Immature natural killer cell (primary cell): ENCODE results near the gene TNRC6A. TPM values are rescaled to one million over a fixed set of nuclear protein-coding genes. Genes with fewer than 3 reads are reported as not detected.
A peak's percentile ranks its signal among the peaks of the same experiment; 100 is the strongest.
"Not testable (repeated sequence)": the region's sequence is repeated elsewhere in the genome, so short reads cannot be mapped to it uniquely, and the experiment has no call there.

Experiments
- DNase-seq, 3 donors: peaks; one replicate each; pipeline ENCODE4 v3.0.0; 2022; ENCODE audit warnings: mixed read lengths in 1 of 3
- H3K27ac Mint-ChIP-seq, 6 donors: one replicate each; pipeline ENCODE4 v1.8.0; 2020; ENCODE audit warnings: mixed read lengths in 6 of 6, mild to moderate bottlenecking in 5 of 6, inconsistent platforms in 4 of 6, moderate library complexity in 3 of 6
- H3K27me3 Mint-ChIP-seq, 3 donors: one replicate each; pipeline ENCODE4 v1.8.0; 2020 to 2021; ENCODE audit warnings: low read depth in 3 of 3, mild to moderate bottlenecking in 3 of 3, mixed read lengths in 3 of 3, moderate library complexity in 3 of 3, inconsistent platforms in 1 of 3
- H3K36me3 Mint-ChIP-seq, 3 donors: one replicate each; pipeline ENCODE4 v1.8.0; 2020; ENCODE audit warnings: mixed read lengths in 3 of 3, inconsistent platforms in 2 of 3, mild to moderate bottlenecking in 2 of 3
- H3K4me1 Mint-ChIP-seq, 2 donors: one replicate each; pipeline ENCODE4 v1.8.0; 2020; ENCODE audit warnings: inconsistent platforms in 2 of 2, mild to moderate bottlenecking in 2 of 2, mixed read lengths in 2 of 2, moderate library complexity in 1 of 2
- H3K4me3 Mint-ChIP-seq, 5 donors: one replicate each; pipeline ENCODE4 v1.8.0; 2020; ENCODE audit warnings: mild to moderate bottlenecking in 5 of 5, mixed read lengths in 5 of 5, inconsistent platforms in 3 of 5, moderate library complexity in 3 of 5
- H3K9me3 Mint-ChIP-seq, 6 donors: one replicate each; pipeline ENCODE4 v1.8.0; 2020; ENCODE audit warnings: mild to moderate bottlenecking in 6 of 6, mixed read lengths in 6 of 6, inconsistent platforms in 4 of 6, moderate library complexity in 3 of 6
- polyA plus RNA-seq, 3 donors: library from polyadenylated mRNA; unstranded; fragments of 300-500 nt; fragmentation: Illumina TruSeq; gene quantifications; one replicate each; pipeline ENCODE4 v1.2.3, GENCODE V29; 2021

Gene TNRC6A
- polyA plus RNA-seq, 3 donors from 2014 or later, result 3.6 to 10.1 (median 3.9) TPM

GRCh38 chr16:24838554-24839266 is 109.3 kb downstream of the TNRC6A start:
- no peak overlapping the region for H3K27ac Mint-ChIP-seq

GRCh38 chr16:24839347-24839972 is 110.0 kb downstream of the TNRC6A start:
- no peak overlapping the region for H3K4me3 Mint-ChIP-seq
- H3K9me3 Mint-ChIP-seq, result no peaks in the 10 kb centered on the region
- no peaks in the 10 kb centered on the region for H3K4me1 Mint-ChIP-seq
- no peak for DNase-seq
- H3K36me3 Mint-ChIP-seq, result peaks cover 8 to 26% (median 24%) of the 10 kb centered on the region in 3 donors
- H3K27me3 Mint-ChIP-seq, result peaks cover 0 to 3% (median 0%) of the 10 kb centered on the region in 3 donors
- no peak overlapping the region for H3K27ac Mint-ChIP-seq

More at GRCh38 chr16:24838554-24839266, 109.3 kb downstream of the TNRC6A start:
- Mint-ChIP-seq H3K27me3 (peaks cover 0 to 3% (median 0%) of the 10 kb centered on the region in 3 donors), H3K4me3 (no peak overlapping the region), H3K9me3 (no peaks in the 10 kb centered on the region), H3K36me3 (peaks cover 8 to 25% (median 19%) of the 10 kb centered on the region in 3 donors), H3K4me1 (no peaks in the 10 kb centered on the region)
- DNase-seq, result no peak

GRCh38 chr16:24841291-24841690 is 111.8 kb downstream of the TNRC6A start:
- Mint-ChIP-seq H3K27ac (no peak overlapping the region), H3K9me3 (no peaks in the 10 kb centered on the region)
- DNase-seq, result no peak

GRCh38 chr16:24844101-24845030 is 114.9 kb downstream of the TNRC6A start:
- Mint-ChIP-seq H3K4me1 (no peaks in the 10 kb centered on the region), H3K27ac (no peak overlapping the region), H3K27me3 (peaks cover 0 to 3% (median 0%) of the 10 kb centered on the region in 3 donors), H3K4me3 (no peak overlapping the region), H3K9me3 (no peaks in the 10 kb centered on the region), H3K36me3 (peaks cover 7 to 11% (median 8%) of the 10 kb centered on the region in 3 donors)
- no peak for DNase-seq

More at GRCh38 chr16:24841291-24841690, 111.8 kb downstream of the TNRC6A start:
- H3K4me3 Mint-ChIP-seq, result no peak overlapping the region
- H3K36me3 Mint-ChIP-seq, result peaks cover 3 to 17% (median 11%) of the 10 kb centered on the region in 3 donors
- peaks cover 0 to 3% (median 0%) of the 10 kb centered on the region in 3 donors for H3K27me3 Mint-ChIP-seq
- no peaks in the 10 kb centered on the region for H3K4me1 Mint-ChIP-seq

- H3K27ac Mint-ChIP-seq, H3K4me3 Mint-ChIP-seq, DNase-seq, H3K9me3 Mint-ChIP-seq, H3K27me3 Mint-ChIP-seq, H3K4me1 Mint-ChIP-seq: not testable (repeated sequence)
- H3K36me3 Mint-ChIP-seq, result peaks cover 7 to 11% (median 8%) of the 10 kb centered on the region in 3 donors
These were observed 115.5 kb downstream of the TNRC6A start for GRCh38 chr16:24845031-24845365.

GRCh38 chr16:24845726-24846547 is 116.5 kb downstream of the TNRC6A start, which contains the start of gene SLC5A11:
Gene SLC5A11, plus strand, starts transcription at chr16:24845963. Its CDS starts 12,681 bp downstream, at chr16:24858644.
- Mint-ChIP-seq H3K4me3 (no peak within 1 kb of the TSS), H3K36me3 (peaks cover 7 to 11% (median 8%) of the 10 kb centered on the region in 3 donors), H3K27me3 (peaks cover 1 to 3% (median 2%) of the 10 kb centered on the region in 3 donors), H3K9me3 (no peaks in the 10 kb centered on the region), H3K27ac (no peak within 1 kb of the TSS), H3K4me1 (no peaks in the 10 kb centered on the region)
- no peak for DNase-seq

- Mint-ChIP-seq H3K4me1 (no peaks in the 10 kb centered on the region), H3K36me3 (peaks cover 7 to 8% (median 7%) of the 10 kb centered on the region in 3 donors), H3K9me3 (no peaks in the 10 kb centered on the region), H3K4me3 (no peak overlapping the region), H3K27me3 (peaks cover 1 to 3% (median 2%) of the 10 kb centered on the region in 3 donors), H3K27ac (peak overlapping the region in 1 of 6 donors; percentile 57)
- DNase-seq, result no peak
These were observed 117.3 kb downstream of the TNRC6A start for GRCh38 chr16:24846548-24847357.

GRCh38 chr16:24847358-24847664 is 117.9 kb downstream of the TNRC6A start:
- Mint-ChIP-seq H3K4me1 (no peaks in the 10 kb centered on the region), H3K4me3 (no peak overlapping the region), H3K36me3 (peaks cover 7 to 8% (median 7%) of the 10 kb centered on the region in 3 donors), H3K9me3 (no peaks in the 10 kb centered on the region), H3K27me3 (peaks cover 1 to 3% (median 2%) of the 10 kb centered on the region in 3 donors), H3K27ac (peak overlapping the region in 1 of 6 donors; percentile 57)
- DNase-seq, result no peak

- Mint-ChIP-seq H3K9me3 (no peaks in the 10 kb centered on the region), H3K4me1 (no peaks in the 10 kb centered on the region), H3K27me3 (peaks cover 0 to 3% (median 1%) of the 10 kb centered on the region in 3 donors), H3K27ac (no peak overlapping the region), H3K36me3 (peaks cover 5 to 6% (median 5%) of the 10 kb centered on the region in 3 donors), H3K4me3 (no peak overlapping the region)
- no peak for DNase-seq
These were observed 118.6 kb downstream of the TNRC6A start for GRCh38 chr16:24848065-24848464.

- peaks cover 0 to 4% (median 0%) of the 10 kb centered on the region in 3 donors for H3K36me3 Mint-ChIP-seq
- no peak for DNase-seq
- H3K9me3 Mint-ChIP-seq, result no peaks in the 10 kb centered on the region
- H3K27me3 Mint-ChIP-seq, result peaks cover 0 to 3% (median 1%) of the 10 kb centered on the region in 3 donors
- H3K4me1 Mint-ChIP-seq, result no peaks in the 10 kb centered on the region
- H3K4me3 Mint-ChIP-seq, result no peak overlapping the region
- no peak overlapping the region for H3K27ac Mint-ChIP-seq
These were observed 120.2 kb downstream of the TNRC6A start for GRCh38 chr16:24849641-24850040.

GRCh38 chr16:24850289-24850938 is 121.0 kb downstream of the TNRC6A start:
- Mint-ChIP-seq H3K27ac (no peak overlapping the region), H3K27me3 (peaks cover 0 to 3% (median 1%) of the 10 kb centered on the region in 3 donors), H3K4me1 (no peaks in the 10 kb centered on the region), H3K36me3 (peaks cover 0 to 4% (median 0%) of the 10 kb centered on the region in 3 donors), H3K4me3 (no peak overlapping the region), H3K9me3 (no peaks in the 10 kb centered on the region)
- no peak for DNase-seq

- Mint-ChIP-seq H3K27me3 (peaks cover 0 to 3% (median 1%) of the 10 kb centered on the region in 3 donors), H3K9me3 (no peaks in the 10 kb centered on the region), H3K27ac (no peak overlapping the region), H3K4me1 (no peaks in the 10 kb centered on the region), H3K4me3 (no peak overlapping the region), H3K36me3 (peaks cover 0 to 5% (median 4%) of the 10 kb centered on the region in 3 donors)
- DNase-seq, result no peak
These were observed 122.2 kb downstream of the TNRC6A start for GRCh38 chr16:24851700-24852099.
